ENCODE data around the gene ZNF385D.

The ZNF385D gene

DNA sequence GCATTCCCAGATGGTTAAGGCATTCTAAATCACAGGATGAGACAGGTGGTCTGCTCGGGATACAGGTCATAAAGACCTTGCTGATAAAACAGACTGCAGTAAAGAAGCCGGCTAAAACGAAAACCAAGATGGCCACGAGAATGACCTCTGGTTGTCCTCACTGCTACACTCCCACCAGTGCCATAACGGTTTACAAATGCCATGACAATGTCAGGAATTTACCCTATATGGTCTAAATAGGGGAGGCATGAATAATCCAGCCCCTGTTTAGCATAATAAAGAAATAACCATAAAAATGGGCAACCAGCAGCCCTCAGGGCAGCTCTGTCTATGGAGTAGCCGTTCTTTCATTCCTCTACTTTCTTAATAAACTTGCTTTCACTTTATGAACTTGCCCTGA, 151.1 kb downstream of the ZNF385D start:
- DNase-seq (ENCODE audit: low spot score) = no peak

DNA sequence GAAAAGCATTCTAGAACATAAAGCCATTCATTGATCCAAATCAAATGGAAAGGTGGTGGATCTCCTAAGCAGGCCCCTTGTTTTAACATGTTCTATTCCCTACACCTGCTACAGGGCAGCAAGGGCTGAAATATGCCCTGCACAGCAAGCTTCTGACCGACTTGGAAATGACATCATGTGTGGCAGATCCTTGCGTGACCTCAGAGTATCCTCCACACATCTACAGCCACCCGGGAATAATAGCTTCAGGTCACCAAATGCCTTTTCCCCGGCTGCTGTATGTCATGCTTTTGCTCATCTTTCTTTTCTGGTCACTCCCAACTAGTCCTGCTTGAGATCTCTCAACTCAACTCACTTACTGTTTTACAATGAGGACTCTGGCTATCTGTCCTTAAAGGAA, 158.2 kb downstream of the ZNF385D start:
- DNase-seq (ENCODE audit: low spot score) = no peak

DNA sequence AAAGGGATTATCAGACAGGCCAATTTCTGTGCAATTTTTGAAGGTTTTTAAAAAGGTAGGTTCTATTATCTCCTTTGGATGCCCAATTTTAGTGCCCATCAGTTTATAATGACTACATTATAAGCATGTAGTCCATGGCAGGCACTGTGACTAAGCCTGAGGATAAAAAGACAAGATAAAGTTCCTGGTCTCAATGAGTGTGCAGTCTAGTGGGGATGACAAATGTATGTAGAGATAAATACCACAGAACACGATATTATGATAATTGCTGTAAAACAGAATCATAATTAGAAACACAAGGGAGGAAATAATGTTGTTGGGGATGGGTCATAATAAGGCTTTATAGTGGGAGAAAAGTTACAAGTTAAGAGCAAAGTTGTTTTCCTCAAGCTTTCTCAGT, 163.1 kb downstream of the ZNF385D start:
- DNase-seq (ENCODE audit: low spot score) = no peak

DNA sequence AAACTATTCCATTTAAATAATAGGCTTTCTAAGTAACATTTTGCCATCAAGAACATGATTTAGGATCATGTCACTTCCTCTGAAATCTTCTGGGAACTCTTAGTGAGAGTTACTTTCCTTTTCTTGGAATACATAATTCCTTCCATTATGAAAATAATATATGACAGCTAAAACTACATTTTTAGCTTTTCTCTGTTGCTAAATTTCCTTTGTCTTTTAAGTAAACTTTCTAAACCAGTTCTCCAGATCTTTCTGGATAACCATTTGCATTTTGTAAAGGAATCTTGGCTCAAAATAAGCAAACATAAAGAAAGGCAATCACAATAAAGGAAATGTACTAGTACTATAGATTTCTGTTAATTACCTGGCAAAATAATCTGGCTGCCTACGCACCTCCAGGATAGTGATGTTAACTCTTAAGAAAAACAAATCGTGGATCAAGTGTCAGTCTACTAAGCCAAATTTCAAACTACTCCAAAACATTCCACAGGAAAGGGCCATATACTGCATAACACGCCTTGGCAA, 165.7 kb downstream of the ZNF385D start:
- DNase-seq (ENCODE audit: low spot score) = no peak

DNA sequence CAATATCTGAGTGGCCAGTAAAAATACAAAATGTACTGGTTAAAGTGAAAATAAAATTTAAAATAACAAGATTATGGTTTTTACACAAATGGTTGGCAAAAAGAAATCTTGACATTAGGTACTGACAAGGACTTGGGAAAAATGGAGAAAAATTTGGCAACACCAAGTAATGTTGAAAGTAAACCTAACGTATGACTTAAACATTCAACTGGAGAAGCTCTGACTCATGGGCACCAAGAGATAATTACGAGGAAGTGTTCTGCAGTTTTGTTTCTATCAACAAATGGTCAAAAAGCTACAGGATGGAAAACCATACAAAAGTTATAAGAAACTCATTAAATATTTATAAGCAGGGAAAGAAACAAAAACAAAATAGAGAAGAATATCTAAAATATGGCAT, 177.7 kb downstream of the ZNF385D start:
- DNase-seq (ENCODE audit: low spot score) = no peak

DNA sequence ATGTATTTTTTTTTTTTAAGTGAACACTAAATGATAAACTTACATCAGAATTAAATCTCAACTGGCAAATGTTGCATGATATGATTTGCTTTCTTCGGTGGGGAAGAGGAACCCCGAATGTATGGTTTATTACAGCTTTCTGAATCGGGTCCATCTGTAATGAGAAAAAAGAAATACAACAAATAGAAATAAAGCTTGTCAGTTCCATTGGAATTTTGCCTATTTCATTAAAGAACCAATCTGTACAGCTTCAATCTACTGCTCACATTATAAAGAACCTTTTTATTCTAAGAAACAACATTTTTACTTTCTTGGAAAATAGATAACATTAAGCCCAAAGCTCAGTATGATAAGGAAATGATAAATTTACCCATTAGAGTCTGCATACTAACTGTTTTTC, 186.5 kb downstream of the ZNF385D start:
- no peak for DNase-seq (ENCODE audit: low spot score)

DNA sequence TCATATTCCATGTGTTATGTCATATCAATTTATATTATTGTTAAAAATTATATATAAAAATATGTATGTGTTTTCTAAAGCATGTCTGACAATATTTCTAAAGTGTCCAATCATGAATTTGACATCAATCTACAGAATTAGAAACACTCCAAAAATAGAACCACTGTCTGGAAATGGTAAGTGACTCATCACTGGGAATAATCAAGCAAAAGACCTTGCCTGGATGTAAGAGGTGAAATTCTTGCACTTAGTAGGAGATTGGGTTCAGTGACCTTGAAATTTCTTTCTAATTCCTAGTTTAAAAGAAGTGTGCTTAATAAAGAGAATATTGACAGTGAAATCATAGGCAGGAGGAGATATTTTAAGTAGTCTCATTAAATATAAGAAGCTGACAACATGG, 188.8 kb downstream of the ZNF385D start:
- DNase-seq (ENCODE audit: low spot score) = no peak

DNA sequence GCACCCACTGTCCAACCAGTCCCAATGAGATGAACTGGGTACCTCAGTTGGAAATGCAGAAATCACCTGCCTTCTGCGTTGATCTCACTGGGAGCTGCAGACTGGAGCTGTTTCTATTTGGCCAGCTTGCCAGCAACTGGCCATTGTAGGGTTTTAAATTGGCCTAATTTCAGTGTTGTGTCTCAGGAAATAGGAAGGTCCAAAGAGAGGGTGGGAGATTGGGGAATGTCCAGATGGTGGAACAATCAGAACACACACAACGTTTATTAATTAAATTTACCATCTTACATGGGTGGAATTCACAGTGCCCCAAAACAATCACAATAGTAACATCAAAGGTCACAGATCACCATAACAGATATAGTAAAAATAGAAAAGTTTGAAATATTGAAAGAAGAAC, 189.5 kb downstream of the ZNF385D start:
- no peak for DNase-seq (ENCODE audit: low spot score)

DNA sequence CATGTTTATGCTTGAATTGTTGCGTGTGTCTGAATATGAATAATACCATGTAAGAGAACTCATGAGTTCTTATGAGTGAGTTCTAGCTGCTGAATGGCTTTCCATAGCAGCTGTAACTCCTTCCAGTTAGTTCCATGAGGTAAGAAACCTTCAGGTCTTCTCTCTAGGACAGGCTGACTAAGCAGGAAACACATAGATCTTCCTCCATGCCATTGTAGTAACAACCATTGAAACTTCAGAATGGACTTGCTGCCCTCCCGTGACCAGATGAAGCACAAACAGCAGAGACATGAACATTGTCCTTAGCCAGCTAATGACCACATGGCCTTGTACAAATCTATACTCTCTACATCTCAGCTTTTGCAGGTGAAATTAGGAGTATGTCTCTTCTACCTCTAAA, 200.0 kb downstream of the ZNF385D start:
- DNase-seq (ENCODE audit: low spot score) = no peak

DNA sequence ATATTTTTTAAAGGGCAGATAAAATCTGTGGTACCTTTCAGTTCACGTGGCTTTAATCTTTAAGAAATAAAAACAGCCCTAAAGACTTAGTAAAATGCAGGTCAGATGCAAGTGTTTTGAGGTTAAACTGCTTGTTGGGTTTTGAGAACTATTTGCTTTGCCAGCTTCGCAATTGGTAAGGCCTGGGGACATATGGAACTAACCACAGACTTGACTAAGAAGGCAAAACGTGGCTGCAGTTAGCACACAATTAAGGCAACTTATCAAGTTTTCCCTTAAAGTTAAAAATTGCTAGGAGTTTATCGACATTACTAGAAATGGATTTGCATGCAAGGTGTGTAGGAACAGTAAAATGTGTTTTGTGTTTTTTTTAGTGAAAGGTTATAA, 206.9 kb downstream of the ZNF385D start:
- no peak for DNase-seq (ENCODE audit: low spot score)

DNA sequence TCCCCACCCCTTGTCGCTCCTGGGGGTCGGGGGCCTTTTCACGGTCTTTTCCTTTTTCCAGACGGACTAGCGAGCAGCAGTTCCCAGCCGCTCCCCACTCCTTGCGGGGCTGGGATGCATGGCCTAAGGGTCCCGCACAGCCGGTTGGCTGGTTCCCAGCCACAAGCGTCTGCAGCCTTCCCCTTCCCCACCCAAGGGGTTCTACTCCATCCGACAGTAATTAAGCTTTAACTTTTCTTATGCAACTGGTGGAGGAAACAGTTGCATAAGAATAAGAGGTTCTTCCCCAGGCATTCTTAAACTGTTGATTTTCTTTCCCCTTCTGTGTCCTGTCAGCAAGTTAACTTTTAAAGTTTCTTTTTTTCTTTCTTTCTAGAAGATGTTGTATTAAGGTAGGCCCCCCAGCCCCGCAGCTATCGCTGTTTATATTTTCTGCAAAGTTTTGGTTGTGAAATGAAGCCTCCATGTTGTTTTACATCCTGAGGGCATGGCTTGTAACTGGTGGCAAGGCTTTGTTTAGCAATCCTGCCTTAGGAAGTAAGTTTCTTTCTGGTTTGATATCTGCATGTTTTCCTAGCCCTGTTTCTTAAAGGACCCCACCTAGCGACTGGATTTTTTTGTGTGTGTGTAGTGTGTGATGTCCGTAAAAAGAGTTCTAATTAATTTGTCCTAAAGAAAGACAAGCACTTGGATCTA, 207.5 kb downstream of the ZNF385D start:
- DNase-seq (ENCODE audit: low spot score) = no peak

DNA sequence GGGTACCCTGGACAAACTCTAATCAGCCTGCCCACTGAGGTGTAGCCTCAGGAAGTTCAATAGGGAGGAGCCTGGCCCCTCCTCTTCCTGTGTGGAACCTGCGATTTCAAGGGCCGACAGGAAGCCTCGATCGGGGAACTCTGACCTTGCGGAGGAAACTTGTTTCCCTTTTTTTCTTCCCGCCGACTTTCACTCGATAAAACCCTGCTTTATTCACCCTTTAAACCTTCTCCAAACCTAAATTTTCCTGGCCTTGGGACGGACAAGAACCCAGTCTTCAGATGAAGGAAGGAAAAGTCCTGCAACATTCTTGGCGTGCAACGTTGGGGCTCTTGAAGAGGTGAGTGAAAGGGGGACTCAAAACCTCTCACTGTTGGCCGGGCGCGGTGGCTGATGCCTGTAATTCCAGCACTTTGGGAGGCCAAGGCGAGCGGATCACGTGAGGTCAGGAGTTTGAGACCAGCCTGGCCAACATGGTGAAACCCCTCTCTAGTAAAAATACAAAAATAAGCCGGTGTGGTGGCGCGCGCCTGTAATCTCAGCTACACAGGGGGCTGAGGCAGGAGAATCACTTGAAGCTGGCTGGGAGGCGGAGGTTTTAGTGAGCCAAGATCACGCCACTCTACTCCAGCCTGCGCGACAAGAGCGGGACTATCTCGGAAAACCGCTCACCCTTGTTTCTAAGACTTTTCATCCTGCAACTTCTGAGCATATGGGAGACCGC, 208.2 kb downstream of the ZNF385D start:
- no peak for DNase-seq (ENCODE audit: low spot score)

DNA sequence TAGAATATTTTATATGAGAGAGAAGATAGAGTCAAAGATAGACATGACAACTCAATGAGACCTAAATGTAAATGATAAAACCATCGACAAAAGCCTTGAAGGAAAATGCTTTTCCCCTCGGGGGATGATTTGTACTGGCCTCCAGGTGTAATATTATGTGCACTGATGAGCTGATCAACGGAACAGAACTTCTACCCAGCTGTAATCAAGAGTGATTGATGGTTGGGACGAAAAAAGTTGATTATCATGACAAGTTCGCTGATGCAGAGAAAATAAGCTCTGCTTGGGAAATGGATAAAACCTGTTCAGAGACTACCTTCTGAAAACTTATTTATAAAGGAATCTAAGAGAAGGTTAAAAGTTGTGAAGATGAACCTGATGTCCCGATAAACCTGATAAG, 210.7 kb downstream of the ZNF385D start:
- no peak for DNase-seq (ENCODE audit: low spot score)

DNA sequence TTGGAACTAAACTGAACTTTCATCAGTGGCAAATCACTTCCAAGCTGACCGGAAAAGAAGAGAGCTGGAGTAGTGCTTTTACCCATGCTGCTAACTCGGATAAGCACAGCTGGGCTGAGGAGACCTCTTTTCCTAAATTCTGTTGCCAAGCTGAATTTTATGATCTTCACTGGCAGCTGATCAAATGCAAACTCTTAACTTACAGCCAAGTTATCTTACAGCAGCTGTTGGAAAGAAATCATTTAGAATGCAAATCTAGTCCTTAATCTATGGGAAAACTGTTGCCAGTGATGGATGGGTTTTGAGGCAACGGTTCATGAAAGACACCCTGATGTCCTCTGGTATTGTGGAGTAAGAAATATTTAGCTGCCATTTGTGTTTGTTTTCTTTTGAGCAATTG, 216.5 kb downstream of the ZNF385D start:
- no peak for DNase-seq (ENCODE audit: low spot score)

DNA sequence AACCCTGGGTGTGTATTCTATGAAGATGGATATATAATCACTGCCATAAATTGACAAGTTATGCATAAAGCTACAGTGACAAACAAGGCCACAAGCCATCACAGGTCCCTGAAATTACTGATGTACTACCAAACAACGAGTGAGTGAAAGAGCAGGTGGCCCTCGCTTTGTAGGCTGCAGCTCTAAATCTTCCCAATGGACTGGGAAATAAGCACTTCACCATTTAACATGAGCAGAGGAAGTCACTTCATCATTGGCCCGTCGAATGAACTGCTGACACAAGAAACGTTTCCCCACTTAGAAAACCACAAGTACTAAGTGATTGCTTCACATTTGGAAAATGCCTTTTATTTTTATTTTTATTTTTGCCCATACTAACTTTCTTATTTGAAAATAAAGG, 218.0 kb downstream of the ZNF385D start:
- no peak for DNase-seq (ENCODE audit: low spot score)

DNA sequence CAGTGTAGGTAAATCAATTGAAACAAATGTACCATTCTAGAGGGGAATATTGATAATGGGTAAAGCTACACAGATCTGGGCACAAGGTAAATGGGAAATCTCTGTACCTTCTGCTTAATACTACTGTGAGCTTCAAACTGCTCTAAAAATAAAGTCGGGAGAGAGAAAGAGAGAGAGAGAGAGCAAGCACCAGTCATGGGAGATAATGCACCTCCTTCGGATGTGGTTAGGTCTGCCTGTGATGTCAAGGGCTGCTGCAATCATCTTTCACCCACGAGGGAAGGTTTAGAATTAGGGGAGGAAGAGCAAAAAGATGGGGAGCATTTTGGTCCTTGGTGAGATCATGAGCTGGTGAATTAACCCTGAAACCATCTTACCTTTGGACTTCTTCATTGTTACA, 219.1 kb downstream of the ZNF385D start:
- no peak for DNase-seq (ENCODE audit: low spot score)

DNA sequence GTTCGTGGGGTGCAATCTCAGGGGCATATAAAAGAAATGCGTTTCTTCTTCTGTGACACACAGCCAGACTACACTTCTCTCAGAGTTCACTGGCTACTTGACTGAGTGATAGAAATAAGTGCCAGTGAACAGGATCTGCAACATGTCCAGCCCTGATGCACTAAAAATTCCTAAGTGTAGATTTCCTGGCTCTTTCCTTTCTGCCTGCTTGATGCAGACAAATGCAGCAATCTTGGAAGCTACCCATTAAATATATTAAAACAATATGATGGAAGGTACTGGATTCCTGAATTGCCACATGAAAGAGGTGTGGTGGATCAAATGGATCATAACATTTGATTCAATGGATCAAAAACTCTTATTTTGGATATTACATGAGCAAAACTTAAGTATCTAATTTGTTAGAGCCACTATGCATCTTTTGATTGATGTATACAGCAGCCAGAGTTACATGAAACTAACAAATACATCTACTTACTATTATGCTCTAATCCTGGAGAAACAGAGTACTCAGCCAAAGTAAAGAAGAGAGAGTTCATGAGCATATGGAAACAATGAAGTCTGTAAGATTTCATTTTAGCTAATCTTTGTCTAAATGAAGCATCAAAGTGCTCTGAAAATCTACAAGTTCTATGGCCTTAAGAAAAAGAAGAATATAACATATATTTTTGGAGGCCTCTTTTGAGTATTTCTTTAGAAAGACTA, 222.6 kb downstream of the ZNF385D start:
- DNase-seq (ENCODE audit: low spot score) = no peak

DNA sequence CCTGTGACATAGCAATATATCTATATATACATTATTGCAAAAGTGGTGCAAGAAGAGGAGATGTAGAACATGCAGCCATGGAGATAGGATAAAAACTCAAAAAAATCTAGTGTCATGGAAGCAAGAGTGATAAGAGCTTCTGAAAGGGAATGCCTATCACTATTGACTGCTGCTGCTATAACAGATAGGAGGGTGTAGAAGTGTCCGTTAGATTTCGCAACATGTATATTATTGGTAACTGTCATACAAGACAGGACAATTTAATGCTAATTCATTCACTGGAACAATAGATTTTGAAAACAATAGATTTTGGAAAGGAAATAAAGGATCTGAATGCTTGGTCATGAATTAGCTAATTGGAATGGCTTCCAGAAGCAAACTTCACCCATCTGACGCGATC, 224.5 kb downstream of the ZNF385D start:
- no peak for DNase-seq (ENCODE audit: low spot score)

DNA sequence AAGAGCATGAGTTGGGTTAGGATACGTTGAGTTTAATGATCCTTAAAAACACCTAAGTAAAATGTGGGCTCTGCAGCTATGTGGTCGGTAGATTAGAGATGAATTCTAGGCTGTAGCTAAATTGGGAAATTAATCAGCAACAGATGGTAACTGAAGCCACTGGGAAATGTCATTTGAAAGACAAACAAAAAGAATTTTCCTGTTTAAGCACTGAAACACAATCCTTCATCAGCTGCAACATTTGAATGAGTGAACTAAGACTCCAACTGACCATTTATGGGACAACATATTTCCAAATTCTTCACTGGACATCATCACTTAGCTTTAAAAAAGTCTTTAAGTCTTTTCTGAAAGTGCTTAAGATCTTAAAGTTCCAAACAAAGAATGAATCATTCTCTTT, 226.9 kb downstream of the ZNF385D start:
- DNase-seq (ENCODE audit: low spot score) = no peak

DNA sequence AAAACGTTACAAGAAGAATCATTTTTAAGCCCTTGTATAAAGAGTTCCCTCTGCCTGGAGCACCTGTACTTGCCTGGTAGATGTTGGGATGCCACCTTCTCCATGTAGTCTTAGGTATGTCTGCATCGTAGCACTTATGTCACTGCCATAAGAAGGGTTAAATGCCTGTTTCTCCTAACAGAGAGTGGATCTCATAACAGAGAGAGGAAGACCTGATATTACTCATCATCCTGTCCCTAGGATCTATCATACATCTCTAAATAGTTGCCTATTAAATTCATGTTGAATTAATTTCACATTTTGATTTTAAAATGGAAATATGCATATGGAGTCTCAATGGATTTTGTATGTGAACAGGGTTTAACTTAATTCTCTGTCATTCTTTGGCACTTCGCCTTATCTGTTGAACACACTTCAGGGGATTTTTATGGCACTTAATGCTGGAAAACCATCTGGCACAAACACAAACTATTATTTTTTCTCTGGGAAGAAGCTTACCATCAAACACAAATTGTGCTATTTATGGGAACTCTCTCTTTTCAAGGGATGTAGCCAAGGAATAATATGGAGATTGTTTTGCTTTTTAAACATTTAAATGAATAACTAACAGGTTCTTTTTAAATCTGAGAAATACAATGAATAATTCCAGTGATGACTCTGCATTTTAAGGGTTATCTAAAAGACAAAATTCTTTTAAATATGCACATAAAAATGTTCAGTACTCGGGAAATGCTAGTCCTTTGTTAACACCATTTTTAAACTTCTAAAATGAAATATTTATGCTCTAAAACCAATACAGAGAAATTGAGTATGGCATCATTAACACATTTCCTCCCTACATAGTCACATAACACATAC, 230.7 kb downstream of the ZNF385D start:
- DNase-seq (ENCODE audit: low spot score) = no peak

DNA sequence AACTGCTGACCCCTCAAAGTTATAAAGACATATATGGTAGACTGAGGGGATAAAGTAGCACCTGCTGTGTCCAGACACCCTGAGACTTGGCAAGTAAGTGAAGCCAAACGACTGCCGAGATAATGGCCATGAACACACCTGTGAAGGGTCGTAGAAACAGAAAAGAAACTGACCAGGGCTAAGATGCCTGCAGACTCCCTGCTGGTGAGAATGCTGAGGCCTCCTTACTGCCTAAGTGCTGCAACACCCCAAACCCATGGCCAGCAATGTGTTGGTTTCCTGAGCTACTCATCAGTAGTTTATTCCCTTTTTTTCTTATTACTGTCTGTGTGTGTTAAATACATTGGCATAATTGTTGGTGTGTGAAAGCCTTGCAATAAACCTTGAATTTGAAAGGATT, 233.8 kb downstream of the ZNF385D start:
- DNase-seq (ENCODE audit: low spot score) = no peak

DNA sequence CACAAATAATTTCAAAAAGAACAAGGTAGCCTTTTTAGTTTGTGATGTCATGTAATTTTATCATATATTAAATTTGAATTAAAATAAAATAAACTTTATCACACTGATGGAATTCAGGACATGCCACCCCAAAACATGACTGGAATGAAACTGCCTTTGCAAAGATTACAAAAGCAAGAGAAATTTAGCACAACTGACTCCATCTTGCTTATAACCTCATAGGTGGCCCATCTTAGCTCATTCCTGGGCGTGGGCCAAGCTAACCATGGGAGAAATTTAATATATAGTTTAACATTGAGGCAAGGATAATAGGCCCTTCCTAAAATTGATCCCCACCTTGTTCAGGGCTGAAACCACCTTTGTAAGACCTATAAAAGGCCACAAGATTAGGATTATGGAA, 235.6 kb downstream of the ZNF385D start:
- no peak for DNase-seq (ENCODE audit: low spot score)

All from D341Med (cell line).